22Rv1 (cell line): ENCODE data around the gene VTI1A.

Experiments
- H3K27ac ChIP-seq: fragments of 450-650 bp; 2 replicates; pipeline ENCODE4 v1.5.1; 2017
- ZFX ChIP-seq: fragments of 450-650 bp; IDR thresholded peaks from 2 replicates; pipeline ENCODE4 v1.6.1; 2017; ENCODE audit warnings: antibody characterized with exemption, borderline replicate concordance
- TF ChIP-seq, protein P1 (sequence below): fragments of 450-650 bp; IDR thresholded peaks from 2 replicates; pipeline ENCODE4 v1.5.1; 2017; ENCODE audit warnings: mild to moderate bottlenecking

The VTI1A gene

DNA sequence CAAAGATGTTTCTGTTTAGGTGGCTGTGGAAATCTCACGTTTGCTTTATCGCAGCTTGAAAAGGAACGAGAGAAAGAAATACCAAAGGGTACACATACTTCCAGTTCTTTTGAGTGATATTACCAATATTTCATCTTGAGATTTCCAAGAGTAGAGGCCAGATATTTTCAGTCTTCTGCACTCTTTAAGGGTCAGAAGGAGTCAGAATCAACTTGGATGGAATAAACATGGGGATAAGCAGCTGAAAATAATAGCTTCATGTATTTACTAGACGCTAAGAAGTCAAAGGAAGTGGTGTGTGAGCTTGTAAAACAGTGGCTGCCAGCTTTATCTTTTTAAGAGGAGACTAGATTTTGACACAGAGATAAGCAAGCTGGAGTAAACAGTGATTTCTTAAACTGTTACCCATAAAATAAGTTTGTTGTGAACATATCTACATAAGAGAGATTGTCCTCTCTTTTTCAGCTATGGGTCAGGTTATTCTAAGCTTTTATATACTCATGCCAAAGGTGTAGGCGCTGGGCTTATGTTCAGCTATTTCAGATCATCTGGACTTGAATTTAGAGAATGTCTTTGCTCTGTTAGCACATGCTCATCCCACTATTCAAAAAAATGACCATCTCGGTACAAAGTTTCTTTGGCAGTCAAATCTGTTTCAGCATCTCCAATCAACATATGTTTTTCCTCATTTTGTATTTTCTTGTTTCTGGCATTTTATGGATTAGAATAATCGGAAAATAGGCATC lies 332.2 kb downstream of the VTI1A start:
- H3K27ac ChIP-seq: no peak overlapping the region
- no peak for TF ChIP-seq ZFX
- TF ChIP-seq, protein P1, sequence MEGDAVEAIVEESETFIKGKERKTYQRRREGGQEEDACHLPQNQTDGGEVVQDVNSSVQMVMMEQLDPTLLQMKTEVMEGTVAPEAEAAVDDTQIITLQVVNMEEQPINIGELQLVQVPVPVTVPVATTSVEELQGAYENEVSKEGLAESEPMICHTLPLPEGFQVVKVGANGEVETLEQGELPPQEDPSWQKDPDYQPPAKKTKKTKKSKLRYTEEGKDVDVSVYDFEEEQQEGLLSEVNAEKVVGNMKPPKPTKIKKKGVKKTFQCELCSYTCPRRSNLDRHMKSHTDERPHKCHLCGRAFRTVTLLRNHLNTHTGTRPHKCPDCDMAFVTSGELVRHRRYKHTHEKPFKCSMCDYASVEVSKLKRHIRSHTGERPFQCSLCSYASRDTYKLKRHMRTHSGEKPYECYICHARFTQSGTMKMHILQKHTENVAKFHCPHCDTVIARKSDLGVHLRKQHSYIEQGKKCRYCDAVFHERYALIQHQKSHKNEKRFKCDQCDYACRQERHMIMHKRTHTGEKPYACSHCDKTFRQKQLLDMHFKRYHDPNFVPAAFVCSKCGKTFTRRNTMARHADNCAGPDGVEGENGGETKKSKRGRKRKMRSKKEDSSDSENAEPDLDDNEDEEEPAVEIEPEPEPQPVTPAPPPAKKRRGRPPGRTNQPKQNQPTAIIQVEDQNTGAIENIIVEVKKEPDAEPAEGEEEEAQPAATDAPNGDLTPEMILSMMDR: no peak

DNA sequence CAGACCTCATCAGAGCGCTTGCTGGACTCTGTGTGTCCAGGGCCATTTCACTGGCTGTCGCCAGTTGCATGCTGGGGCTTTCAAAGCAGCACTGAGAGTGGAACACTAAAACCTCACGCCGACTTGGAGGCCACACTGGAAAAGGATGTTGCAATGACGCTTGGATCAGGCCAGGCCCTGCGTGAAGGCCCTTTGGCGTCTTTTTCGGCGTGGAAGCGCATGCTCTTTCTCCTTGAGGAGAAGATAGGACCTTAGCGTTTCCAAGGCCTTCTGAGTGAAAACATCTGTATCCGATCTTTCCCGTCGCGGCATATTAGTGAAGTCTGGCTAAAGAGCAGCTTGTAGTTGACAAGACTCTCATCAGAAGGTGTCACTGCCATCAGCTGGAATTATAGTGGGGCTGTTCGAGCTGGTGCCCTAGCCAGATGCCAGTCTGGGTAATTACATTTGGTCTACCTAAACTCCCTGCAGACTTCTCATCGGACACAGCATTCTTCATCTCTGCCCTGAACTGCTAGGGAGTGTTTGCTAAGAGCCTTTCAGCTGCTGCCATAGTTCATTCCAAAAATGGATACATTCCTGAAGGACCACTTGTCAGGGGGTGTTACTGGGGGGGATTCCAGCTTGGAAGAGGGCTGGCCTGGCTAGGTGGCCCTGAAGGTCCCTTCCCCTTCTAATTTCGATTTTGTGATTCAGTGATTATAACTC lies 335.3 kb downstream of the VTI1A start:
- no peak overlapping the region for H3K27ac ChIP-seq
- TF ChIP-seq, protein P1: no peak
- no peak for TF ChIP-seq ZFX

DNA sequence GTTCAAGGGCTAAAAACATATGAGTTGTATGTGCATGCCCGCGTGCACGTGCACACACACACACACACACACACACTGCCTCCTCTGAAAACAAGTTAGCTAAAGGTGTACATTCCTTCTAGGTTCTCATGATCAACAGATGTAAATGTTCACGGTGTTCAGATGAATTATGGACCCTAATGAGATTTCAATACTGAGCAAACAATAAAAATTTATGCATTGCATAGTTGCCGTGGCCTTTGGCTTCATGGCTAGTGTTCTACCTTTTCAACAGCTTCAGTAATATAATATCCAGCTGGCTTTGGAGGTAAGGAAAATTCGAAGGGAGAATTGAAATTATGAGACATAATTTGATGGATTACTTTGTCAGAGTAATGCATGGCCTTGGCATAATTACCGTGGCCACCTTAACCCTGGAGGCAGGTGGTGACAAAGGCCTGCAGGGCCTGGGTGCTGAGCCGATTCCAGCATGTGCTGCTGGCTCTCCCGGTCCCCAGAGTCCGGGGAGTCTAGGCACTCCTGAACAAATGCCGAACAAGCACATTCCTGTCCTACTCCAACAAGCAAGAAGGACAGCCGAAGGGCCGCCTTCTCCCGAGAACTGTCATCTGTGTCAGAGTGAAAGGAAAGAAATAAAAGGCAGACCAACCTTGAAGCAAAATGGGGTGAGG lies 336.5 kb downstream of the VTI1A start:
- no peak overlapping the region for H3K27ac ChIP-seq

DNA sequence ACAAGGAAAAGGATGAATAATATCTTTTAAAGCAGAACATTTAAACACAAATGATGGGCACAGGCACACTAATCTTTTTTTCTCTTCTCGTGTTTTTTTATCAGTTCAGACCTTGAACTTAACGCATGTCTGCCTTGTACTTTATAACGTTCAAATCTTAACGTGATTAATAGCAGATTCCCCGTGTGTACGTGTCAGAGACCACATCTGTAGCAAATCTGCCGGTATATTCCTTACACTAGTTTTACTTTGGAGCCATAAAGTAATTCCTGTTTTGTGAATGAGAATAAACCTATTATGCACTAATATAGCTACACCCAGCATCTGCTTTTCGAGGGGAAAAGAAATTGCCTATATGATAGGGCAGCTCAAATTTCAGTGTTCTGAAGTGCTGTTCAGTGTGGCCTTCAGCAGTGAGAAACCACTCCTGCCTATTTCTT lies 337.0 kb downstream of the VTI1A start:
- H3K27ac ChIP-seq: no peak overlapping the region
- no peak for TF ChIP-seq ZFX
- TF ChIP-seq, protein P1: no peak

More for the DNA sequence above, 336.5 kb downstream of the VTI1A start:
- TF ChIP-seq, protein P1: no peak
- TF ChIP-seq ZFX: no peak

DNA sequence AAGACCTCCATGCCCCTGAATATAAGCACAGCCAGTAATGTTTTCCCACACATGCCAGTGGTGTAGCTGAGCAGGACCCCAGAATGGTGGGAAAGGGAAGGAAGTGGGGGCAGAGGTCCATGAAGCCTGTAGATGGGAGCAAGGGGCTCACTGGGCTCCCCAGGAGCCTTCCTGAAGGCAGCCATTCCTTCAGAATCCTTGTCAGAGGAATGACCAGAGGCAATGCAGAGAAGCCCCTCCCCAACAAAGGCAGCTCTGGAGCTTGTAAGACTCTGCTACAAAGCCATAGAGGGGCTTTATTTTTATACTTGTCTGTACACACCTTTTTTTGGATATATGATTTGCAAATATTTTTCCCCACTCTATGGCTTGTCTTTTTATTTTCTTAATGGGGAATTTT lies 338.1 kb downstream of the VTI1A start:
- H3K27ac ChIP-seq: no peak overlapping the region

DNA sequence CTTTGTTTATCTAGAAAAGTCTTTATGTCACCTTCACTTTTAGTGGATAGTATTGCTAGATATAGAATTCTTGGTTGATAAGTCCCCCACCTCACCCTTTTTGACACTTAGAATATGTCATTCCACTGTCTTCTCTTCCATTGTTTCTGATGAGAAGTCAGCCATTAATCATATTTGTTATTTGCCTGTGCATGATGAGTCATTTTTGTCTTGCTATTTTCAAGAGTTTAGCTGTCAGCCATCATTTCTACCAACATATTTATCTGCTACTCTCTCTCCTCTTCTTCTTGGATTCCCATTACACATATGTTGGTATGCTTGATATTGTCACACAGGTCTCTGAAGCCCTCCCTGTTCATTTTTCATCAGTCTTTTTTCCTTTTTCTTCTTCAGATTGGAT lies 342.2 kb downstream of the VTI1A start:
- H3K27ac ChIP-seq: no peak overlapping the region
- TF ChIP-seq, protein P1: no peak
- no peak for TF ChIP-seq ZFX

More for the DNA sequence above, 338.1 kb downstream of the VTI1A start:
- TF ChIP-seq, protein P1: no peak
- no peak for TF ChIP-seq ZFX

DNA sequence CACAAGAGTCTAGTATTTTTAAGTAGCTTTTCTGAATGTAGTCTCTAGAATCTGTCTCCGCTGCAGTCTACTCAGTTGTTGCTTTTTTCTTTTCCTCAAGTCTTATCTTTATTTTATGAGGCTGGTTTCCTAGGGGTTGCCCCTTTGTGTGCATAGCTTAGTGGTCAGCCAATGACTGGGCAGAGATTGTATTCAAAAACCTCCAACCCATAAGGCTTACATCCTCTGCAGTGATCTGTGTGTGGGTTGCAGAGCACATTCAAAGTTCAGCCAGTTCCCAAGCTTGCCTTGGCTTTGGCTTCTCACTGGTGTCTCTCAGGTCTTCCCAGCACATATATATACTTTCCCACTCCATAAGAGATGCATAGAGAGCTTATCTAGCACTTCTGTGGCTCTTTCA lies 343.0 kb downstream of the VTI1A start:
- TF ChIP-seq ZFX: no peak
- TF ChIP-seq, protein P1: no peak
- H3K27ac ChIP-seq: no peak overlapping the region
